Activated CD4-positive, CD25-positive, alpha-beta regulatory T cell treated with anti-CD3 and anti-CD28 coated beads, Interleukin-2, amount 50 U/mL, for 72 hours (primary cell): ENCODE data around the gene FRYL.
"Not testable (repeated sequence)": the region's sequence is repeated elsewhere in the genome, so short reads cannot be mapped to it uniquely, and the experiment has no call there.

Experiments used
- DNase-seq: peaks from one replicate; pipeline ENCODE4 v3.0.0; 2021

The FRYL gene

GRCh38 chr4:48481581-48481980 lies 298.5 kb downstream of the FRYL start:
- no peak for DNase-seq

GRCh38 chr4:48478273-48478672 lies 301.8 kb downstream of the FRYL start:
- no peak for DNase-seq

GRCh38 chr4:48475770-48476169 lies 304.3 kb downstream of the FRYL start:
- DNase-seq: no peak

GRCh38 chr4:48472794-48473193 lies 307.3 kb downstream of the FRYL start:
- no peak for DNase-seq

GRCh38 chr4:48470570-48470969 lies 309.5 kb downstream of the FRYL start:
- no peak for DNase-seq

GRCh38 chr4:48470137-48470536 lies 309.9 kb downstream of the FRYL start:
- no peak for DNase-seq

- no peak for DNase-seq
Observed at GRCh38 chr4:48467891-48468290, 312.2 kb downstream of the FRYL start.

- DNase-seq: no peak
Observed at GRCh38 chr4:48467442-48467841, 312.6 kb downstream of the FRYL start.

- no peak for DNase-seq
Observed at GRCh38 chr4:48462363-48462762, 317.7 kb downstream of the FRYL start.

- DNase-seq: no peak
Observed at GRCh38 chr4:48461000-48461399, 319.1 kb downstream of the FRYL start.

- DNase-seq: no peak
Observed at GRCh38 chr4:48454591-48454990, 325.5 kb downstream of the FRYL start.

- not testable (repeated sequence) for DNase-seq
Observed at GRCh38 chr4:48451656-48452055, 328.4 kb downstream of the FRYL start.

- DNase-seq: no peak
Observed at GRCh38 chr4:48450740-48451139, 329.3 kb downstream of the FRYL start.

GRCh38 chr4:48449151-48449550 lies 330.9 kb downstream of the FRYL start:
- DNase-seq: no peak
